HEK293T (cell line): ENCODE measurements around the gene TNFSF12.

Experiments used
- CTCF ChIA-PET: fragments of 350-600 bp; formaldehyde crosslinking; extraction: SDS; loops from one replicate; lab custom pipeline; 2021; ENCODE audit warnings: antibody characterized with exemption, inconsistent platforms; lab: Yijun Ruan, JAX
- POLR2A ChIA-PET: fragments of 350-600 bp; formaldehyde crosslinking; extraction: SDS; loops from one replicate; lab custom pipeline; 2020; ENCODE audit warnings: antibody characterized with exemption, inconsistent platforms; lab: Yijun Ruan, JAX
- DNase-seq: peaks from one replicate; pipeline ENCODE4 v3.0.0; 2012; ENCODE audit warnings: mixed read lengths; ENCODE audit errors: extremely low spot score
- ARNT ChIP-seq: fragments of 450-650 bp; IDR thresholded peaks from 2 replicates; pipeline ENCODE4 v1.6.1; 2017; ENCODE audit warnings: mild to moderate bottlenecking
- CTBP1 ChIP-seq: fragments of 450-650 bp; IDR thresholded peaks from 2 replicates; pipeline ENCODE4 v1.6.1; 2016; ENCODE audit warnings: borderline replicate concordance
- ELF4 ChIP-seq: fragments of 450-650 bp; IDR thresholded peaks from 2 replicates; pipeline ENCODE4 v1.6.1; 2017; ENCODE audit warnings: antibody characterized with exemption
- FOXA1 ChIP-seq: fragments of 450-650 bp; IDR thresholded peaks from 2 replicates; pipeline ENCODE4 v1.6.1; 2016; ENCODE audit warnings: mild to moderate bottlenecking
- FOXK2 ChIP-seq: fragments of 450-650 bp; IDR thresholded peaks from 2 replicates; pipeline ENCODE4 v1.6.1; 2016; ENCODE audit warnings: mild to moderate bottlenecking
- FOXM1 ChIP-seq: fragments of 450-650 bp; IDR thresholded peaks from 2 replicates; pipeline ENCODE4 v1.6.1; 2017; ENCODE audit warnings: mild to moderate bottlenecking, borderline replicate concordance
- HDGF ChIP-seq: fragments of 450-650 bp; IDR thresholded peaks from 2 replicates; pipeline ENCODE4 v1.6.1; 2017; ENCODE audit warnings: antibody characterized with exemption, borderline replicate concordance
- L3MBTL2 ChIP-seq: fragments of 450-650 bp; conservative IDR thresholded peaks from 2 replicates; pipeline ENCODE4 v1.6.1; 2016; ENCODE audit warnings: mild to moderate bottlenecking
- LEF1 ChIP-seq: fragments of 450-650 bp; IDR thresholded peaks from 2 replicates; pipeline ENCODE4 v1.6.1; 2017; ENCODE audit warnings: mild to moderate bottlenecking, borderline replicate concordance
- NFRKB ChIP-seq: fragments of 450-650 bp; IDR thresholded peaks from 2 replicates; pipeline ENCODE4 v1.6.1; 2016; ENCODE audit warnings: mild to moderate bottlenecking, moderate library complexity
- SUZ12 ChIP-seq: fragments of 450-650 bp; IDR thresholded peaks from 2 replicates; pipeline ENCODE4 v1.6.1; 2016; ENCODE audit warnings: mild to moderate bottlenecking
- TARDBP ChIP-seq: fragments of 450-650 bp; IDR thresholded peaks from 2 replicates; pipeline ENCODE4 v1.6.1; 2016
- ZNF384 ChIP-seq: fragments of 450-650 bp; IDR thresholded peaks from 2 replicates; pipeline ENCODE4 v1.6.1; 2016
- TF ChIP-seq, protein P1 (sequence below): fragments of 450-650 bp; IDR thresholded peaks from 2 replicates; pipeline ENCODE4 v1.6.1; 2016

The TNFSF12 gene

DNA sequence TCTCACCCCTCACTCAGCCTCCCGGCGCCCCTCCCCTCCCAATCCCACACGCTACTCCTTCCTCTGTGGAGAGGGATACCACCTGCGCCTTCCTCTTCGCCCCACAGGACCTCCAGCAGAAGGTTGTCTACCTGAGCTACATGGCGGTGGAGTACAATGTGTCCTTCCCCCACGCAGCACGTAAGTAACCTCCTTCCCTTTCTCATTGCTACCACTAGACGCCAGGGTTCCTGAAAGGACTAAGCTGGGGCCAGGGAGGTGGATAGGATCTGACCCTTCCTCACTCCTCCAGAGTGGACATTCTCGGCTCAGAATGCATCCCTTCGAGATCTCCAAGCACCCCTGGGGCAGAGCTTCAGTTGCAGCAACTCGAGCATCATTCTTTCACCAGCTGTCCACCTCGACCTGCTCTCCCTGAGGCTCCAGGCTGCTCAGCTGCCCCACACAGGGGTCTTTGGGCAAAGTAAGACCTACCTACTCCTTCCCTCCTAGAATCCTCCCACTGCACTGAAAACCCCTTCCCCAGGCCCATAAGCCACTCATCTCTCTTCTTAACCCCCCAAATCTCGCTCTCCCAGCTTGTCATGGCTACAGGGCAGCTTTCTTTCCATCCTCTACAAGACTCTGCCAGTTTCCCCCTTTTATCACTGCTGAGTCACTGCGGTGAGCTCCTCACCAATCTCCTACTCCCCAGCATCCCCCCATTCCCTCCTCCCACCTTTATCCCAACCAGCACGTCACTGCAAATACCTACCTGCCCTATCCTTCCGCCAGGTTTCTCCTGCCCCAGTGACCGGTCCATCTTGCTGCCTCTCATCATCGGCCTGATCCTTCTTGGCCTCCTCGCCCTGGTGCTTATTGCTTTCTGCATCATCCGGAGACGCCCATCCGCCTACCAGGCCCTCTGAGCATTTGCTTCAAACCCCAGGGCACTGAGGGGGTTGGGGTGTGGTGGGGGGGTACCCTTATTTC lies 32.0 kb downstream of the TNFSF12 start:
- DNase-seq, result no peak
- ChIA-PET CTCF (interaction anchor here (0.7 to 1.5 kb wide), 2 partner anchors 20 to 106 kb away, joined by 3 to 4 read pairs; partner anchors contain the start of genes SENP3 and TP53), POLR2A (interaction anchor here (1.4 to 2.6 kb wide), 4 partner anchors 9 to 107 kb away, joined by 4 to 16 read pairs (median 8); partner anchors contain the start of genes TP53 and WRAP53)
- TF ChIP-seq ZNF384, result no peak
- TF ChIP-seq CTBP1, result no peak
- TF ChIP-seq FOXM1, result no peak

DNA sequence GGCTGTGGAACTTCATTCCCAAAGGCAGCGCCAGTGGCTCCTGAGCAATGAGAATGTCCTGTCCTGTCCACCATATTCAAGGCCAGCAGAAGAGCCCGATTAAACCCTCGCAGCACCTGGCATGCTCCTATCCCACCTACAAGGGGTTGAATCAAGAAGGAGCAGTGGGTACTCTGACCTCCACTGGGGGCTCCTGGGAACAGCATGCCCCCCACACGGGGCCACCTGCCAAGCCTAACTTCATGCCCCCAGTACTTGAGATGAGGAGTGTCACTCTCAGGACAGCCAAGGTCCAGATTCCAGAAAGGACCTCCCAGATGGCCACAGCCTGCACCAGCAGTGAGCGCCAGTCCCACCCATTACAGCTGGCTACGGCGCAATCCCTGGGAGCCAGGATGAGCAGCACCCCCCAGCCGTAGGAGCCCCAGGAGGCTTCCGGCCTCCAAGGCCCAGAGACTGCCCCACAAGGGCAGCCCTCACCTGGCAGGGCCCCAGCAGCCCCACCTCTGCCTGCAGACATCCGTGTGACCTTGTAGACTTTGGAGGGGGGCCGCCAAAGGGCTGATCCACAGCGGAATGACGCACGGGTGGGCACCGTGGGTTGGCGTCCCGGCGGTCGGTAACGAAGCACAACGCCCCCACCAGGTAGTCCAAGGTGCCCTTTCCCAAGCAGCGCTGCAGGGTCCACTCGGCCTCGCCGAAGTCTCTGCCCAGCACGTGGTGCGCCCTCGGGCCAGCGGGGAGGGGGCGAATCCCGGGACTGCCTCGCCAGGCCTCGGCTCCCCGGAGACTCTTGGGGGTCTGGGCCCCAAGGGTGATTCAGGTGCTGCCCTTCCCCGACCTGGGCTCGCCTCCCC lies 33.8 kb downstream of the TNFSF12 start:
- CTCF ChIA-PET, result no interaction called here
- DNase-seq, result no peak
- no peak for TF ChIP-seq SUZ12
- no peak for TF ChIP-seq LEF1
- TF ChIP-seq HDGF, result 0 out of 2 replicates have a peak, but pooled peaks have one; percentile 47
- TF ChIP-seq FOXA1, result no peak
- POLR2A ChIA-PET, result interaction anchor here (1.8 to 3.4 kb wide), 6 partner anchors 9 to 253 kb away, joined by 10 to 49 read pairs (median 27); partner anchors contain the start of genes FXR2, NEURL4, SAT2 and SENP3

DNA sequence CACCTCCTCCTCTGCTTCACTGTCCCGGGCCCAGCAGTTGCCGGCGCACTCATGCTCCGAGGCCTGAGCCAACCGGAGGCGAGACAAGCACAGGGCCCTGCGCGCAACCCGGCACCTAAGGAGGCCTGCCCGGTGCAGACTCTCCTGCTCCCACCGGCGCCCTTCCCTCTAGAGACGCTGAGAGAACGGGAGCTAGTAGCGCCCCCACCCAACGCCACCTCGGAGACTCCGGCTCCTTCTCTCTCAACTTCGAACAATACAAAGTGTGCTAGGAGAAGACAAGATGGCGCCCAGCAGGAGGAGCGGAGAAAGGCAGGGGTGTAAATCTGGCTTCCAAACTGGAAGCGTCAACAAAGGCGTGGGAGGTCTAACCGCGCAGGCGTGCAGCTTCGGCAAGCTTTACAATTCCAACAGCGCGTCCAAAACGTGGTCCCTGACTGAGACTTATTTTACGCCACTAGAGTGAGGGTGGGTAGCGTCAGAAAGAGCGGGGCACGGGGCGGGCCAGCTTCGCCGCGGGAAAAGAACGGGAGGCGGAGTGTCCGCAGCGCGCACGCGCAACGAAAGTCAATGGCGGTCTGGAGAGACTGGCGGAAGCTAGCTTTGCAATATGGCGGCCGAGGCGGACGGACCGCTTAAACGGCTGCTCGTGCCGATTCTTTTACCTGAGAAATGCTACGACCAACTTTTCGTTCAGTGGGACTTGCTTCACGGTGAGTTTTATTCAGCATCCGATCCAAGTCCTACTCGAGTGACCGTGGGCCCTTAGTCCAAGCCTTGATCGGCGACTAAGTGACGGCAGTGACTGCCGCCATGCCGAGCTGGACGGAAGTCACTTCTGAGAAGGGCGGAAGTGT lies 34.6 kb downstream of the TNFSF12 start, which contains the start of gene MPDU1:
MPDU1 (plus strand) TSS at position 600 of the 857 bp plus-strand sequence; CDS start at position 611, 11 bp downstream.
- TF ChIP-seq LEF1, result no peak
- peak; percentile 100 for TF ChIP-seq L3MBTL2
- no peak for TF ChIP-seq SUZ12
- TF ChIP-seq NFRKB, result peak; percentile 97
- TF ChIP-seq, protein P1, sequence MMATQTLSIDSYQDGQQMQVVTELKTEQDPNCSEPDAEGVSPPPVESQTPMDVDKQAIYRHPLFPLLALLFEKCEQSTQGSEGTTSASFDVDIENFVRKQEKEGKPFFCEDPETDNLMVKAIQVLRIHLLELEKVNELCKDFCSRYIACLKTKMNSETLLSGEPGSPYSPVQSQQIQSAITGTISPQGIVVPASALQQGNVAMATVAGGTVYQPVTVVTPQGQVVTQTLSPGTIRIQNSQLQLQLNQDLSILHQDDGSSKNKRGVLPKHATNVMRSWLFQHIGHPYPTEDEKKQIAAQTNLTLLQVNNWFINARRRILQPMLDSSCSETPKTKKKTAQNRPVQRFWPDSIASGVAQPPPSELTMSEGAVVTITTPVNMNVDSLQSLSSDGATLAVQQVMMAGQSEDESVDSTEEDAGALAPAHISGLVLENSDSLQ, result peak; percentile 63
- no peak for TF ChIP-seq TARDBP
- TF ChIP-seq FOXA1, result no peak
- peak; percentile 95 for TF ChIP-seq ELF4
- peak; percentile 90 for DNase-seq
- POLR2A ChIA-PET, result interaction anchor here (0.9 to 3.4 kb wide), 17 partner anchors 10 to 293 kb away, joined by 3 to 49 read pairs (median 9); partner anchors contain the start of genes ATP1B2, FXR2, NEURL4 and SAT2
- CTCF ChIA-PET, result no interaction called here

DNA sequence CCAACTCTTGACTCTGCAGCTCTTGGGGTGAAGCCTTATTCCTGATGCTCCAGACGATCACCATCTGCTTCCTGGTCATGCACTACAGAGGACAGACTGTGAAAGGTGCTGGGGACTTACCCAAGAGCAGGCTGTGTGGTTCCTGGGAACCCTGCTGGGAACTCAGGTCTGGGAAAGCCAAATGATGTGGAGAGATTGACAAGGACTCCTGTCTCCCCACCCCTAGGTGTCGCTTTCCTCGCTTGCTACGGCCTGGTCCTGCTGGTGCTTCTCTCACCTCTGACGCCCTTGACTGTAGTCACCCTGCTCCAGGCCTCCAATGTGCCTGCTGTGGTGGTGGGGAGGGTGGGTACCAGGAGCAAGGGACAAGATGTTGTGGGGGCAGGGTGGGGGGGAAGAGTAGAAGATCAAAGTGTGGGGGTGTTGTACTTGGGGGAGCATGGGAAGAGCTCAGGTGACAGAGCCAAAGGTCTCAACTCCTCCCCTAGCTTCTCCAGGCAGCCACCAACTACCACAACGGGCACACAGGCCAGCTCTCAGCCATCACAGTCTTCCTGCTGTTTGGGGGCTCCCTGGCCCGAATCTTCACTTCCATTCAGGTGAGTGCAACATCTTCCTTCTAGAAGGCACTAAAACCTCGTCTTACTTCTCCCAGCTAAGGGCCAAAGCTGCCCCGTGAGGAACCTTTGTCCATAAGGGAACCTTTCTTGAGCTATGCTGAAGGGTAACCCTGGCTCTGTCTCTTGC lies 38.0 kb downstream of the TNFSF12 start:
- TF ChIP-seq, protein P1, result peak; percentile 77
- TF ChIP-seq FOXK2 (no peak), ARNT (no peak)
- POLR2A ChIA-PET, result interaction anchor here (0.6 to 1.2 kb wide), 6 partner anchors 13 to 181 kb away, joined by 3 to 7 read pairs (median 4); partner anchors contain the start of genes FXR2 and WRAP53
- DNase-seq, result peak; percentile 61
- CTCF ChIA-PET, result interaction anchor here (0.8 to 0.9 kb wide), 2 partner anchors 23 to 100 kb away, joined by 3 to 4 read pairs; partner anchors contain the start of gene TP53

DNA sequence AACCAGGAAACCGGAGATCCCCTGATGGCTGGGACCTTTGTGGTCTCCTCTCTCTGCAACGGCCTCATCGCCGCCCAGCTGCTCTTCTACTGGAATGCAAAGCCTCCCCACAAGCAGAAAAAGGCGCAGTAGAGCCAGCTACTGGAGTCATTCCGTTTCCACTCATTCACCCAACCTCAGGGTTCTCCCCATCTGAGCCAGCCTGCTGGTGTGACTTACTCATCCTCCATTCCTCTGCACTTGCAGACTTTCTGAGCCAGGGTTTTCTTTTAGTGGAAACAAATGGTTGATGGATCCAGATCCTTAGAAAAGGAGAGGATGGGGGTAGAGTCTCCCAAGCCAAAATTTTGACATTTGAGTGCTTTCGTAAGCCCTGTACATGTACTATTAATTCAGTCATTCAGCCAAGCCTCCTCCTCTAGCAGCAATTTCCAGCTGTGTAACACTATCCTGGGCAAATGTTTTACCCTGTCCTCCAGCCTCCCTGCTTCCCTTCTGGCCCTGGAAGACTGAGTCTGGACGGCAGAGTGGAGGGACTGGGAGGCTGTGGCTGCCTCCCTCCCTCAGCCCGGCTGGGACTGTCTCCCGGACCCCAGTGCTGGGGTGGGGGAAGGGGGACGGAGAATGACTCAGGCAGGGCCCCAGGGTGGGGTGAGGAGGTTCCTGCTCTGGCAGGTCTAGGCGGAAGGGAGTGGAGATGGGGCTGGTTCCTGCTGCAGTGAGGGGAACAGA lies 38.7 kb downstream of the TNFSF12 start:
- TF ChIP-seq LEF1 (no peak), FOXA1 (no peak)
- DNase-seq, result no peak
- ChIA-PET POLR2A (interaction anchor here (0.6 to 1.2 kb wide), 5 partner anchors 14 to 182 kb away, joined by 3 to 7 read pairs (median 4); partner anchors contain the start of genes FXR2 and WRAP53), CTCF (interaction anchor here (0.8 to 0.9 kb wide), 2 partner anchors 22 to 100 kb away, joined by 3 to 4 read pairs; partner anchors contain the start of gene TP53)
